OCI-LY1 (cell line): ENCODE data around the gene FOXN3.

Experiments used
- EZH2 ChIP-seq: fragments of 200-600 bp; sonication (generic), shearing (Covaris generic); IDR thresholded peaks from 2 replicates; pipeline ENCODE4 v1.8.0; 2017; ENCODE audit warnings: borderline replicate concordance, mixed run types, mild to moderate bottlenecking, antibody characterized with exemption, low read length, moderate library complexity, mixed read lengths
- TF ChIP-seq, protein P1 (sequence below): fragments of 200-600 bp; sonication (generic), shearing (Covaris generic); IDR thresholded peaks from 2 replicates; pipeline ENCODE4 v1.5.1; 2017; ENCODE audit warnings: mild to moderate bottlenecking, antibody characterized with exemption, low read length, moderate library complexity, mixed read lengths

DNA sequence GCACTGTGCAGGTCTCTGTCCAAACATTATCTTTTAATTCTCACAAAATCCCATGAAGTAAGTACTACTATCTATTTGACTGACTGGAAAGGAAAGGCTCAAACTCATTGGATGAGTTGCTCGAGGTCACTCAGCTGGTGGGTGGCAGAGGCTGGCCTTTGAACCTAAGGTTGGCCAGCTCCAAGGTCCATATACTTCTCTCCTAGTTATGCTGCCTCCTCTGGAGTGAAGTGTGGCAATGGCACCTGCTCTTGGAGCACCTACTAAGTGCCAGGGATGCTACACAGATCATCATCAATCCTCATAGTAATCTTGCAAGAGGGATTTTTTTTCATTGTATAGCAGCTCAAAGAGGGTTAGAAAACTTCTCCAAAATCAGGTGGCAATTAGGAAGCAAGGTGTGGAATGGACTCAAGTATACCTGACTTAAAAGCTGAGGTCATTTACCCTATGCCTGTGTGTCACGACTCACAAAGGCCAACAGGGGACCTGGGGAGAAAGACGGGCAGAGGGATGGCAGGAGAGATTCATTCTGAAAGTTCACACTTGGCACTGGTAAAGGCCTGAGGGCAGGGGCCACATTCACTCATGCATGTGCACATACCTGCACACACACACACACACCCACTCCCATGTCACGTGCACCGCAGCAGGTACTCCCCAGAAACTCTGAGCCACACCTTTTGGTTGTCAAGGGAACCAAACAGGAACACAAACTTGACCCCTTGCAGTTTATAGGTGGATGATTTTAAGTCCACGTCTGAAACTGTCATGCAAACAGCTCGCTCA is 146.4 kb downstream of the FOXN3 start:
- TF ChIP-seq, protein P1, sequence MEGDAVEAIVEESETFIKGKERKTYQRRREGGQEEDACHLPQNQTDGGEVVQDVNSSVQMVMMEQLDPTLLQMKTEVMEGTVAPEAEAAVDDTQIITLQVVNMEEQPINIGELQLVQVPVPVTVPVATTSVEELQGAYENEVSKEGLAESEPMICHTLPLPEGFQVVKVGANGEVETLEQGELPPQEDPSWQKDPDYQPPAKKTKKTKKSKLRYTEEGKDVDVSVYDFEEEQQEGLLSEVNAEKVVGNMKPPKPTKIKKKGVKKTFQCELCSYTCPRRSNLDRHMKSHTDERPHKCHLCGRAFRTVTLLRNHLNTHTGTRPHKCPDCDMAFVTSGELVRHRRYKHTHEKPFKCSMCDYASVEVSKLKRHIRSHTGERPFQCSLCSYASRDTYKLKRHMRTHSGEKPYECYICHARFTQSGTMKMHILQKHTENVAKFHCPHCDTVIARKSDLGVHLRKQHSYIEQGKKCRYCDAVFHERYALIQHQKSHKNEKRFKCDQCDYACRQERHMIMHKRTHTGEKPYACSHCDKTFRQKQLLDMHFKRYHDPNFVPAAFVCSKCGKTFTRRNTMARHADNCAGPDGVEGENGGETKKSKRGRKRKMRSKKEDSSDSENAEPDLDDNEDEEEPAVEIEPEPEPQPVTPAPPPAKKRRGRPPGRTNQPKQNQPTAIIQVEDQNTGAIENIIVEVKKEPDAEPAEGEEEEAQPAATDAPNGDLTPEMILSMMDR = no peak
- no peak for TF ChIP-seq EZH2
